ENCODE results near the gene MAJIN.

Gene MAJIN

DNA sequence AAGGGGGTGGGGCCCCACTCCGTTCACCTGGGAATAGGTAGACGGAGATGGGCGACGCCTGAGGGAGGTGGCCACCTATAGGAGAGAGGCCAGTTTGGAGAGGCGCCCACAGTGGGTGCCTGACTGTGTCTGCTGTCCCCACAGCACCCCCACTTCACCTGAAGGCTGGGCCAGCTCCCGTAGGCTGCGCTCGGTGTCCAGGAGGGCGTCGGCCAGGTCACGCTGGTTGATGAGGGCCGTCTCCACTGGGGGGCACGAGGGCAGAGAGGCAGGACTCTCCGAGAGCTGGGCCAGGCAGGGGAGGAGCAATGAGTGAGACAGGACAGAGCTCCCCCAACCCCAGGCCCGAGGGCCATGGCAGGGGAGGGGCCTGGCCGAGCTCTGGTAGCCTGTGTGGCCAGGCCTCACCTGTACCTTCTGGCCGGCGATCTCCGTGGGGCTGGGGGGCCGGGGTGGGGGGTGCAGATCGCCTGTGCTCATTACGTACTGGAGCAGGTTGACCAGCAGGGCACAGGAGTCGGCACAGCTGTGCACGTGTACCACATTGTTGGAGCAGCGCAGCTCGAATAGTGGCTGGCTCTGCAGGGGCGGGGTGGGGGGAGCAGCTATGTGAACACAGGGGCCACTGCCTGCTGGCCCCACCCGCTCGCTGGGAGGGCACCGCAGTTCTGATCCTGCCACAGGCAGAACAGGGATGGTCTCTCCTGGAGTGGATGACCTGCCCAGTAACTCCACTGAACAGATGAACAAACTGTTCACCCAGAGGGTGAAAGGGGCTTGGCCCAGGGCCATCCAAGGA is 69.6 kb downstream of the MAJIN start:
- TF ChIP-seq, protein P1, sequence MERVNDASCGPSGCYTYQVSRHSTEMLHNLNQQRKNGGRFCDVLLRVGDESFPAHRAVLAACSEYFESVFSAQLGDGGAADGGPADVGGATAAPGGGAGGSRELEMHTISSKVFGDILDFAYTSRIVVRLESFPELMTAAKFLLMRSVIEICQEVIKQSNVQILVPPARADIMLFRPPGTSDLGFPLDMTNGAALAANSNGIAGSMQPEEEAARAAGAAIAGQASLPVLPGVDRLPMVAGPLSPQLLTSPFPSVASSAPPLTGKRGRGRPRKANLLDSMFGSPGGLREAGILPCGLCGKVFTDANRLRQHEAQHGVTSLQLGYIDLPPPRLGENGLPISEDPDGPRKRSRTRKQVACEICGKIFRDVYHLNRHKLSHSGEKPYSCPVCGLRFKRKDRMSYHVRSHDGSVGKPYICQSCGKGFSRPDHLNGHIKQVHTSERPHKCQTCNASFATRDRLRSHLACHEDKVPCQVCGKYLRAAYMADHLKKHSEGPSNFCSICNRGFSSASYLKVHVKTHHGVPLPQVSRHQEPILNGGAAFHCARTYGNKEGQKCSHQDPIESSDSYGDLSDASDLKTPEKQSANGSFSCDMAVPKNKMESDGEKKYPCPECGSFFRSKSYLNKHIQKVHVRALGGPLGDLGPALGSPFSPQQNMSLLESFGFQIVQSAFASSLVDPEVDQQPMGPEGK (CRISPR knock-in tag; IDR thresholded peaks at IDR 0.05; ENCODE audit: borderline replicate concordance): no peak
- TF ChIP-seq, protein P2, sequence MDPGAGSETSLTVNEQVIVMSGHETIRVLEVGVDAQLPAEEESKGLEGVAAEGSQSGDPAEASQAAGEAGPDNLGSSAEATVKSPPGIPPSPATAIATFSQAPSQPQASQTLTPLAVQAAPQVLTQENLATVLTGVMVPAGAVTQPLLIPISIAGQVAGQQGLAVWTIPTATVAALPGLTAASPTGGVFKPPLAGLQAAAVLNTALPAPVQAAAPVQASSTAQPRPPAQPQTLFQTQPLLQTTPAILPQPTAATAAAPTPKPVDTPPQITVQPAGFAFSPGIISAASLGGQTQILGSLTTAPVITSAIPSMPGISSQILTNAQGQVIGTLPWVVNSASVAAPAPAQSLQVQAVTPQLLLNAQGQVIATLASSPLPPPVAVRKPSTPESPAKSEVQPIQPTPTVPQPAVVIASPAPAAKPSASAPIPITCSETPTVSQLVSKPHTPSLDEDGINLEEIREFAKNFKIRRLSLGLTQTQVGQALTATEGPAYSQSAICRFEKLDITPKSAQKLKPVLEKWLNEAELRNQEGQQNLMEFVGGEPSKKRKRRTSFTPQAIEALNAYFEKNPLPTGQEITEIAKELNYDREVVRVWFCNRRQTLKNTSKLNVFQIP (CRISPR knock-in tag; IDR thresholded peaks at IDR 0.05; ENCODE audit: borderline replicate concordance, low read depth): no peak
- TF ChIP-seq BACH2 (CRISPR knock-in tag; IDR thresholded peaks at IDR 0.05; ENCODE audit: borderline replicate concordance) (no peak), ISL1 (CRISPR knock-in tag; IDR thresholded peaks at IDR 0.05) (no peak), PPARA (CRISPR knock-in tag; IDR thresholded peaks at IDR 0.05; ENCODE audit: borderline replicate concordance) (no peak), RARB (CRISPR knock-in tag; IDR thresholded peaks at IDR 0.05) (no peak), ESRRG (CRISPR knock-in tag; IDR thresholded peaks at IDR 0.05) (no peak), ZC3H10 (CRISPR knock-in tag; IDR thresholded peaks at IDR 0.05) (no peak), ZFP30 (CRISPR knock-in tag; IDR thresholded peaks at IDR 0.05) (no peak), CSDC2 (CRISPR knock-in tag; IDR thresholded peaks at IDR 0.05) (no peak), TOX (CRISPR knock-in tag; IDR thresholded peaks at IDR 0.05; ENCODE audit: borderline replicate concordance) (no peak), ZNF8 (CRISPR knock-in tag; IDR thresholded peaks at IDR 0.05) (no peak), ZNF70 (CRISPR knock-in tag; IDR thresholded peaks at IDR 0.05) (no peak), TCF4 (CRISPR knock-in tag; IDR thresholded peaks at IDR 0.05; ENCODE audit: borderline replicate concordance) (no peak), ZNF565 (CRISPR knock-in tag; conservative IDR thresholded peaks at IDR 0.05; ENCODE audit: low read depth) (no peak)
- TF ChIP-seq, protein P3, sequence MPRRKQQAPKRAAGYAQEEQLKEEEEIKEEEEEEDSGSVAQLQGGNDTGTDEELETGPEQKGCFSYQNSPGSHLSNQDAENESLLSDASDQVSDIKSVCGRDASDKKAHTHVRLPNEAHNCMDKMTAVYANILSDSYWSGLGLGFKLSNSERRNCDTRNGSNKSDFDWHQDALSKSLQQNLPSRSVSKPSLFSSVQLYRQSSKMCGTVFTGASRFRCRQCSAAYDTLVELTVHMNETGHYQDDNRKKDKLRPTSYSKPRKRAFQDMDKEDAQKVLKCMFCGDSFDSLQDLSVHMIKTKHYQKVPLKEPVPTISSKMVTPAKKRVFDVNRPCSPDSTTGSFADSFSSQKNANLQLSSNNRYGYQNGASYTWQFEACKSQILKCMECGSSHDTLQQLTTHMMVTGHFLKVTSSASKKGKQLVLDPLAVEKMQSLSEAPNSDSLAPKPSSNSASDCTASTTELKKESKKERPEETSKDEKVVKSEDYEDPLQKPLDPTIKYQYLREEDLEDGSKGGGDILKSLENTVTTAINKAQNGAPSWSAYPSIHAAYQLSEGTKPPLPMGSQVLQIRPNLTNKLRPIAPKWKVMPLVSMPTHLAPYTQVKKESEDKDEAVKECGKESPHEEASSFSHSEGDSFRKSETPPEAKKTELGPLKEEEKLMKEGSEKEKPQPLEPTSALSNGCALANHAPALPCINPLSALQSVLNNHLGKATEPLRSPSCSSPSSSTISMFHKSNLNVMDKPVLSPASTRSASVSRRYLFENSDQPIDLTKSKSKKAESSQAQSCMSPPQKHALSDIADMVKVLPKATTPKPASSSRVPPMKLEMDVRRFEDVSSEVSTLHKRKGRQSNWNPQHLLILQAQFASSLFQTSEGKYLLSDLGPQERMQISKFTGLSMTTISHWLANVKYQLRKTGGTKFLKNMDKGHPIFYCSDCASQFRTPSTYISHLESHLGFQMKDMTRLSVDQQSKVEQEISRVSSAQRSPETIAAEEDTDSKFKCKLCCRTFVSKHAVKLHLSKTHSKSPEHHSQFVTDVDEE (CRISPR knock-in tag; IDR thresholded peaks at IDR 0.05): no peak
- TF ChIP-seq, protein P4, sequence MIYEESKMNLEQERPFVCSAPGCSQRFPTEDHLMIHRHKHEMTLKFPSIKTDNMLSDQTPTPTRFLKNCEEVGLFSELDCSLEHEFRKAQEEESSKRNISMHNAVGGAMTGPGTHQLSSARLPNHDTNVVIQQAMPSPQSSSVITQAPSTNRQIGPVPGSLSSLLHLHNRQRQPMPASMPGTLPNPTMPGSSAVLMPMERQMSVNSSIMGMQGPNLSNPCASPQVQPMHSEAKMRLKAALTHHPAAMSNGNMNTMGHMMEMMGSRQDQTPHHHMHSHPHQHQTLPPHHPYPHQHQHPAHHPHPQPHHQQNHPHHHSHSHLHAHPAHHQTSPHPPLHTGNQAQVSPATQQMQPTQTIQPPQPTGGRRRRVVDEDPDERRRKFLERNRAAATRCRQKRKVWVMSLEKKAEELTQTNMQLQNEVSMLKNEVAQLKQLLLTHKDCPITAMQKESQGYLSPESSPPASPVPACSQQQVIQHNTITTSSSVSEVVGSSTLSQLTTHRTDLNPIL (CRISPR knock-in tag; IDR thresholded peaks at IDR 0.05; ENCODE audit: low read depth): no peak
- TF ChIP-seq, protein P5, sequence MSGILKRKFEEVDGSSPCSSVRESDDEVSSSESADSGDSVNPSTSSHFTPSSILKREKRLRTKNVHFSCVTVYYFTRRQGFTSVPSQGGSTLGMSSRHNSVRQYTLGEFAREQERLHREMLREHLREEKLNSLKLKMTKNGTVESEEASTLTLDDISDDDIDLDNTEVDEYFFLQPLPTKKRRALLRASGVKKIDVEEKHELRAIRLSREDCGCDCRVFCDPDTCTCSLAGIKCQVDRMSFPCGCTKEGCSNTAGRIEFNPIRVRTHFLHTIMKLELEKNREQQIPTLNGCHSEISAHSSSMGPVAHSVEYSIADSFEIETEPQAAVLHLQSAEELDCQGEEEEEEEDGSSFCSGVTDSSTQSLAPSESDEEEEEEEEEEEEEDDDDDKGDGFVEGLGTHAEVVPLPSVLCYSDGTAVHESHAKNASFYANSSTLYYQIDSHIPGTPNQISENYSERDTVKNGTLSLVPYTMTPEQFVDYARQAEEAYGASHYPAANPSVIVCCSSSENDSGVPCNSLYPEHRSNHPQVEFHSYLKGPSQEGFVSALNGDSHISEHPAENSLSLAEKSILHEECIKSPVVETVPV (CRISPR knock-in tag; IDR thresholded peaks at IDR 0.05): no peak
- no peak for ATAC-seq

DNA sequence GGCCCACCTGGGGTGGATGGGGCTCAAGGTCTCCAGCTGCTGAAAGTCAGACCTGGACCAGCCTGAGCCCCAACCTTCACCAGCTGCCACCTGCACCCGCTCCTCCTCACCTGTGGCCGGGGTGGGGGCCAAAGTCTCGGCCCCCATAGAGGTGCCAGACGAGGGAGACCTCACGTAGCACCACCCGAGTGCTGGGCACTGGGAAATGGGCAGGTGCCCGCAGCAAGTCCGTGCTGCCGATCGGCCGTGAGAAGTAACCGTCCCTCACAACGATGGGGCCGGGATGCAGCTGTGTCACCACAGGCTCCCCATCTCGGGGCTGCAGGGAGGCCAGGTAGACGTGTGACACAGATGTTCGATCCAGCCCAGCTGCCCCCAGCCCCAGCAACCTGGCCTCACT is 71.1 kb downstream of the MAJIN start:
- TF ChIP-seq ZNF70 (CRISPR knock-in tag; IDR thresholded peaks at IDR 0.05) (no peak), ZFP3 (CRISPR knock-in tag; IDR thresholded peaks at IDR 0.05) (no peak), TOX (CRISPR knock-in tag; IDR thresholded peaks at IDR 0.05; ENCODE audit: borderline replicate concordance) (no peak), ESRRG (CRISPR knock-in tag; IDR thresholded peaks at IDR 0.05) (no peak), OSR1 (CRISPR knock-in tag; IDR thresholded peaks at IDR 0.05) (no peak), ZNF8 (CRISPR knock-in tag; IDR thresholded peaks at IDR 0.05) (no peak), ZC3H10 (CRISPR knock-in tag; IDR thresholded peaks at IDR 0.05) (no peak), TCF4 (CRISPR knock-in tag; IDR thresholded peaks at IDR 0.05; ENCODE audit: borderline replicate concordance) (no peak), CSDC2 (CRISPR knock-in tag; IDR thresholded peaks at IDR 0.05) (no peak), PPARA (CRISPR knock-in tag; IDR thresholded peaks at IDR 0.05; ENCODE audit: borderline replicate concordance) (no peak), ARNTL (CRISPR knock-in tag; IDR thresholded peaks at IDR 0.05; ENCODE audit: borderline replicate concordance, low read depth) (no peak), ZNF565 (CRISPR knock-in tag; conservative IDR thresholded peaks at IDR 0.05; ENCODE audit: low read depth) (no peak), GLIS3 (CRISPR knock-in tag; IDR thresholded peaks at IDR 0.05) (no peak), SNAI2 (CRISPR knock-in tag; IDR thresholded peaks at IDR 0.05) (no peak)
- TF ChIP-seq, protein P2 (CRISPR knock-in tag; IDR thresholded peaks at IDR 0.05; ENCODE audit: borderline replicate concordance, low read depth): no peak
- TF ChIP-seq, protein P4 (CRISPR knock-in tag; IDR thresholded peaks at IDR 0.05; ENCODE audit: low read depth): no peak
- TF ChIP-seq, protein P1 (CRISPR knock-in tag; IDR thresholded peaks at IDR 0.05; ENCODE audit: borderline replicate concordance): no peak
- ATAC-seq: no peak
